A673 (cell line): ENCODE data around the gene KIFC3. TPM values are rescaled to one million over a fixed set of nuclear protein-coding genes. Genes with fewer than 3 reads are reported as not detected.

Source experiments
- BruUV-seq: library from RNA; stranded (reverse); fragments of 400-500 nt; replicated peaks from 2 replicates; lab custom pipeline; 2021; lab: Mats Ljungman, UMichigan
- CTCF ChIA-PET: fragments of 300-600 bp; sonication (Branson Sonifier 250); formaldehyde crosslinking; loops from one replicate; lab custom pipeline; 2022; ENCODE audit warnings: antibody characterized with exemption; lab: Charles Lee
- POLR2A ChIA-PET: fragments of 300-600 bp; sonication (Branson Sonifier 250); formaldehyde crosslinking; loops from one replicate; lab custom pipeline; 2022; ENCODE audit warnings: antibody characterized with exemption; ENCODE audit not compliant: low non-redundant PET; lab: Charles Lee
- DNase-seq: peaks from one replicate; pipeline ENCODE4 v3.0.0-alpha.2; 2015; ENCODE audit warnings: low spot score
- H3K27ac ChIP-seq: fragments of 200-600 bp; sonication (generic); 2 replicates; pipeline ENCODE4 v1.5.1; 2016; ENCODE audit warnings: mixed run types, low read depth, mild to moderate bottlenecking, mixed read lengths, antibody characterized with exemption, low read length; ENCODE audit not compliant: poor library complexity, severe bottlenecking
- H3K27me3 ChIP-seq: fragments of 200-600 bp; sonication (generic); replicated peaks from 2 replicates; pipeline ENCODE4 v1.6.1; 2017; ENCODE audit warnings: mixed run types, low read depth, mild to moderate bottlenecking, mixed read lengths, antibody characterized with exemption, low read length; ENCODE audit not compliant: insufficient read depth, poor library complexity
- H3K36me3 ChIP-seq: fragments of 200-600 bp; sonication (generic); 2 replicates; pipeline ENCODE4 v1.6.1; 2016; ENCODE audit warnings: mixed run types, mild to moderate bottlenecking, mixed read lengths, antibody characterized with exemption, low read length; ENCODE audit not compliant: insufficient read depth, poor library complexity, severe bottlenecking
- H3K4me1 ChIP-seq: fragments of 200-600 bp; sonication (generic); 2 replicates; pipeline ENCODE4 v1.6.1; 2017; ENCODE audit warnings: mixed run types, mild to moderate bottlenecking, mixed read lengths, antibody characterized with exemption, low read length; ENCODE audit not compliant: insufficient read depth, poor library complexity, severe bottlenecking
- H3K4me3 ChIP-seq: fragments of 200-600 bp; sonication (generic); 2 replicates; pipeline ENCODE4 v1.5.1; 2016; ENCODE audit warnings: low read depth, mixed run types, mild to moderate bottlenecking, mixed read lengths, low read length; ENCODE audit not compliant: poor library complexity, severe bottlenecking
- H3K9me3 ChIP-seq: fragments of 200-600 bp; sonication (generic); 2 replicates; pipeline ENCODE4 v1.6.1; 2016; ENCODE audit warnings: mixed run types, low read depth, mild to moderate bottlenecking, mixed read lengths, antibody characterized with exemption, low read length; ENCODE audit not compliant: poor library complexity, severe bottlenecking
- CTCF ChIP-seq: fragments of 300-800, 200-600 bp; sonication (generic); conservative IDR thresholded peaks from 2 replicates; pipeline ENCODE4 v1.5.1; 2017; ENCODE audit warnings: low read depth, mild to moderate bottlenecking, antibody characterized with exemption, low read length, moderate library complexity, mixed read lengths
- EZH2 ChIP-seq: fragments of 200-600 bp; sonication (generic); IDR thresholded peaks from 2 replicates; pipeline ENCODE4 v1.6.1; 2017; ENCODE audit warnings: borderline replicate concordance, low read depth, mild to moderate bottlenecking, mixed read lengths, antibody characterized with exemption, low read length; ENCODE audit not compliant: poor library complexity, severe bottlenecking
- intact Hi-C: fragments of 100-400 bp; cut with micrococcal nuclease; formaldehyde crosslinking; loops from one replicate; pipeline ENCODE4 v1.10.0; 2022; ENCODE audit not compliant: unreplicated experiment
- total RNA-seq: library from RNA; stranded (reverse); gene quantifications from 2 replicates; pipeline ENCODE4 v1.2.3, GENCODE V29; 2021

KIFC3 gene
- total RNA-seq, 1 experiment from 2014 or later, result 198 TPM

GRCh38 chr16:57770361-57770760 lies 31.9 kb downstream of the KIFC3 start:
- Histone ChIP-seq H3K4me3 (no peak overlapping the region), H3K4me1 (peaks cover 1% of the 10 kb centered on the region), H3K9me3 (no peaks in the 10 kb centered on the region), H3K27me3 (no peaks in the 10 kb centered on the region), H3K27ac (no peak overlapping the region), H3K36me3 (peaks cover 90% of the 10 kb centered on the region)
- ChIA-PET POLR2A (no interaction called here), CTCF (no interaction called here)
- intact Hi-C loops, result no loop called here
- BruUV-seq, result no TSS peak
- no peak for DNase-seq
- TF ChIP-seq CTCF (no peak), EZH2 (no peak)

- CTCF ChIA-PET, result no interaction called here
- no peak overlapping the region for H3K27ac ChIP-seq
- H3K27me3 ChIP-seq, result no peaks in the 10 kb centered on the region
- H3K9me3 ChIP-seq, result no peaks in the 10 kb centered on the region
- DNase-seq, result no peak
- TF ChIP-seq EZH2, result no peak
- no peak for TF ChIP-seq CTCF
- POLR2A ChIA-PET, result no interaction called here
- no peak overlapping the region for H3K4me3 ChIP-seq
- intact Hi-C loops, result no loop called here
- H3K4me1 ChIP-seq, result peaks cover 5% of the 10 kb centered on the region
- peaks cover 88% of the 10 kb centered on the region for H3K36me3 ChIP-seq
- no TSS peak for BruUV-seq
These were observed 32.6 kb downstream of the KIFC3 start for GRCh38 chr16:57769541-57770145.

GRCh38 chr16:57766714-57767348 lies 35.5 kb downstream of the KIFC3 start:
- BruUV-seq, result no TSS peak
- no peak for TF ChIP-seq CTCF
- TF ChIP-seq EZH2, result no peak
- ChIA-PET POLR2A (no interaction called here), CTCF (no interaction called here)
- intact Hi-C loops, result no loop called here
- Histone ChIP-seq H3K9me3 (no peaks in the 10 kb centered on the region), H3K4me3 (no peak overlapping the region), H3K36me3 (peaks cover 87% of the 10 kb centered on the region), H3K27me3 (no peaks in the 10 kb centered on the region), H3K4me1 (peaks cover 9% of the 10 kb centered on the region), H3K27ac (peak overlapping the region; percentile 40)
- no peak for DNase-seq
